GM23248 (cell line): ENCODE data around the gene LZIC. TPM values are rescaled to one million over a fixed set of nuclear protein-coding genes. Genes with fewer than 3 reads are reported as not detected.
A peak's percentile ranks its signal among the peaks of the same experiment; 100 is the strongest.

Experiments used
- DNase-seq: peaks from one replicate; pipeline ENCODE4 v3.0.0-alpha.2; 2015
- H2AFZ ChIP-seq: fragments of 200-600 bp; sonication (generic); 2 replicates; pipeline ENCODE4 v1.6.1; 2016; ENCODE audit warnings: antibody characterized with exemption
- H3F3A ChIP-seq: fragments of 200-600 bp; sonication (generic); 2 replicates; pipeline ENCODE4 v1.6.1; 2016; ENCODE audit warnings: mild to moderate bottlenecking, antibody characterized with exemption, mixed run types; ENCODE audit not compliant: insufficient read depth
- H3K27ac ChIP-seq: fragments of 200-600 bp; sonication (generic); 2 replicates; pipeline ENCODE4 v1.5.1; 2016; ENCODE audit warnings: mild to moderate bottlenecking
- H3K27me3 ChIP-seq: fragments of 200-600 bp; sonication (generic); replicated peaks from 2 replicates; pipeline ENCODE4 v1.6.1; 2016; ENCODE audit warnings: mild to moderate bottlenecking; ENCODE audit not compliant: insufficient read depth
- H3K36me3 ChIP-seq: fragments of 200-600 bp; sonication (generic); 2 replicates; pipeline ENCODE4 v1.6.1; 2016; ENCODE audit warnings: low read depth, mild to moderate bottlenecking
- H3K4me1 ChIP-seq: fragments of 200-600 bp; sonication (generic); 2 replicates; pipeline ENCODE4 v1.6.1; 2016; ENCODE audit warnings: mild to moderate bottlenecking; ENCODE audit not compliant: insufficient read depth
- H3K4me2 ChIP-seq: fragments of 200-600 bp; sonication (generic); one replicate; pipeline ENCODE4 v1.6.1; 2016; ENCODE audit warnings: mild to moderate bottlenecking; ENCODE audit not compliant: unreplicated experiment
- H3K4me3 ChIP-seq: fragments of 200-600 bp; sonication (generic); 2 replicates; pipeline ENCODE4 v1.5.1; 2016; ENCODE audit warnings: mild to moderate bottlenecking
- H3K79me2 ChIP-seq: fragments of 200-600 bp; sonication (generic); 2 replicates; pipeline ENCODE4 v1.6.1; 2016; ENCODE audit warnings: mild to moderate bottlenecking; ENCODE audit not compliant: insufficient read depth
- H3K9ac ChIP-seq: fragments of 200-600 bp; sonication (generic); 2 replicates; pipeline ENCODE4 v1.6.1; 2016; ENCODE audit warnings: mild to moderate bottlenecking
- H3K9me2 ChIP-seq: fragments of 200-600 bp; sonication (generic); 2 replicates; pipeline ENCODE4 v1.6.1; 2016; ENCODE audit warnings: mixed run types, mild to moderate bottlenecking, moderate library complexity; ENCODE audit not compliant: insufficient read depth
- H3K9me3 ChIP-seq: fragments of 200-600 bp; sonication (generic); one replicate; pipeline ENCODE4 v1.6.1; 2017; ENCODE audit warnings: low read depth
- H4K20me1 ChIP-seq: fragments of 200-600 bp; sonication (generic); 2 replicates; pipeline ENCODE4 v1.6.0; 2016; ENCODE audit not compliant: insufficient read depth
- EZH2 ChIP-seq: fragments of 200-600 bp; sonication (generic); IDR thresholded peaks from 2 replicates; pipeline ENCODE4 v1.6.1; 2018; ENCODE audit warnings: antibody characterized with exemption, mild to moderate bottlenecking; ENCODE audit not compliant: insufficient read depth, poor library complexity, severe bottlenecking
- EZH2phosphoT487 ChIP-seq: fragments of 200-600 bp; sonication (generic); IDR thresholded peaks from 2 replicates; pipeline ENCODE4 v1.6.1; 2018; ENCODE audit warnings: antibody characterized with exemption, moderate library complexity, mild to moderate bottlenecking, low read depth; ENCODE audit not compliant: insufficient read depth
- WGBS, 2 experiments: methylation state at CpG; one replicate each; pipeline ENCODE4 v1.1.6; 2015 to 2017; ENCODE audit warnings: low lambda C conversion rate in 2 of 2, low coverage in 1 of 2; ENCODE audit errors: missing lambda C conversion rate in 2 of 2; 5-methylcytosine and 5-hydroxymethylcytosine counted together
- in situ Hi-C: fragments of 300-500 bp; cut with MboI; formaldehyde crosslinking; loops from 2 replicates; pipeline ENCODE4 v1.15.0; 2020
- microRNA-seq: library from miRNA; unstranded; fragments of <30 nt; microRNA quantifications from one replicate; pipeline ENCODE4, GENCODE V29; 2016; ENCODE audit warnings: borderline number of aligned reads
- polyA plus RNA-seq: library from polyadenylated mRNA; unstranded; fragments of >200 nt; fragmentation: Nextera tagmentation; extraction: Ambion mirVana; gene quantifications from 2 replicates; pipeline ENCODE4 v1.2.1, GENCODE V29; 2016
- small RNA-seq: library from RNA; depleted of rRNA; stranded (forward); fragments of <200 nt; gene quantifications from one replicate; pipeline ENCODE3, GENCODE V24; 2014; ENCODE audit warnings: low read depth, low replicate concordance
- total RNA-seq: library from RNA; depleted of rRNA; stranded (reverse); fragments of >200 nt; shearing (Covaris generic); gene quantifications from 2 replicates; pipeline ENCODE4 v1.2.3, GENCODE V29; 2014; rRNA removed

Gene LZIC
- total and polyA plus RNA-seq, 2 experiments from 2014 or later: 24.0 to 26.0 TPM

DNA sequence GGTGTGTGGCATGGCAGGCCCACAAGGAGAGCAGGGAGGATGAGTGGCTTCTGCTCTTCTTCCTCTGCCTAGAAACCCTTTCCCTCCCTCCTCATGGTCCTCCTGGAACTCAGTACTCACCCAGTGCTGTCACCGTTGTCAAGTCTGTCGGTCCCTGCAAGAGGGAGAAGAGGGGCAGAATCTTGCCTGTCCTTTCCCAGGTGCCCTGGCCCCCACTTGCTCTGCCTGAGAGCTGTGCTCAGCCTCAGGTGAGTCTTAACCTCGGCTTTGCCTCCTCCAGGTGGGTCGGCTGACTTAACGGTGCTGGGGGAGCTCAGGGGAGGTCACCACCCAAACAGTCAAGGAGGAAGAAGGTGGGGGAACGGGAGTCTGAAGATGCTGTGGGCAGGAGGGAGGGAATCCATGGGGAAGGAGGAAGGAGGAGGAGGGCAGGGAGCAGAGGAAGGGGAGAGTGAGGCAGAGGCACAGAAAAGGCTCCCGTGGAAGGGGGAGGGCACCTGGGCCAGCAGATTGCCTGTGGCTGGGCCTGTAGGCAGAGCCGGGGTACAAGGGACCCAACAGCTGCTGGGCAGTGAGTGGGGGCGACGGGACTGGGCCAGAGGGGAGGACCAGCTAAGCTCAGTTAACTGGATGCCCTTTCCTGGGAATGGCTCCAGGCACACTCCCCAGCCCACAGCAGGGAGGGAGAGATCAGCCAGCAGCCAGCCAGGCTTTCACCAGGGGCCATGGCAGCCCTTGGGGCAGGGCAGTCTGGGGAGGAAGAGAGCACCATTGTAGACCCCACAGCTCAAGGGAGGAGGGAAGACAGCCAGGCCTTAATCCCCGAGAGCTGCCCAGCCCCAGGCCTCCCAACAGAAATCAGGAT is 59.4 kb downstream of the LZIC start:
- H3K79me2 ChIP-seq: no peaks in the 10 kb centered on the region
- in situ Hi-C loops: no loop called here
- no peak overlapping the region for H3K4me3 ChIP-seq
- H3K36me3 ChIP-seq: no peaks in the 10 kb centered on the region
- no peak overlapping the region for H3K27ac ChIP-seq
- no peak overlapping the region for H2AFZ ChIP-seq
- no peaks in the 10 kb centered on the region for H3K9me2 ChIP-seq
- peaks cover 7% of the 10 kb centered on the region for H3F3A ChIP-seq
- no peaks in the 10 kb centered on the region for H3K27me3 ChIP-seq
- no peak for DNase-seq
- WGBS, 2 experiments: 90 to 93% methylated on average over 8 to 11 of the region's 11 CpGs
- no peaks in the 10 kb centered on the region for H4K20me1 ChIP-seq
- H3K4me2 ChIP-seq: no peak overlapping the region
- H3K9me3 ChIP-seq: no peaks in the 10 kb centered on the region
- TF ChIP-seq EZH2: no peak
- TF ChIP-seq EZH2phosphoT487: no peak
- H3K4me1 ChIP-seq: peaks cover 9% of the 10 kb centered on the region
- no peak overlapping the region for H3K9ac ChIP-seq

DNA sequence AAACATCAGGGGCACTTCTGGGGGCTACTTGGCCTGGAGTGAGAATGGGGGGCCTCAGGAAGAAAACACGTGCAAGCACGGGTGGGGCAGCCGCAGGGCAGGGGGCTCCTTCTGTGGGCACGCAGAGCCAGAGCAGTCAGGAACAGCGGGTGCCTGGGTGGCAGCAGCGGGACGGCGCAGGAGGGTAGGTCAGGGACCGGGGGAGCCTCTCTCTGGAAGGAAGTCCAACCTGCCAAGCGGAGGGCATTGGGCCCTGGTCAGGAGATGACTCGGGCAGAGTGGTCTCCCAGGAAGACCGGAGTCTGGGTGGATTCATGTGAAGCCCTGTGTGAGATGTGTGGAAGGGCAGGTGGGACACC is 60.3 kb downstream of the LZIC start:
- H3K9ac ChIP-seq: no peak overlapping the region
- in situ Hi-C loops: no loop called here
- peaks cover 9% of the 10 kb centered on the region for H3K4me1 ChIP-seq
- no peaks in the 10 kb centered on the region for H3K27me3 ChIP-seq
- H3K4me2 ChIP-seq: no peak overlapping the region
- DNase-seq: no peak
- TF ChIP-seq EZH2 (no peak), EZH2phosphoT487 (no peak)
- H3K9me3 ChIP-seq: no peaks in the 10 kb centered on the region
- no peaks in the 10 kb centered on the region for H4K20me1 ChIP-seq
- no peaks in the 10 kb centered on the region for H3K36me3 ChIP-seq
- H3K9me2 ChIP-seq: no peaks in the 10 kb centered on the region
- no peak overlapping the region for H3K27ac ChIP-seq
- no peak overlapping the region for H3K4me3 ChIP-seq
- H2AFZ ChIP-seq: no peak overlapping the region
- H3K79me2 ChIP-seq: no peaks in the 10 kb centered on the region
- H3F3A ChIP-seq: peaks cover 7% of the 10 kb centered on the region
- 93 to 97% methylated on average over 12 of the region's 12 CpGs for WGBS, 2 experiments

GRCh38 chr1:9882296-9882944 is 60.8 kb downstream of the LZIC start:
- TF ChIP-seq EZH2phosphoT487: no peak
- no peak for TF ChIP-seq EZH2
- Histone ChIP-seq H3K4me2 (no peak overlapping the region), H3K4me1 (peaks cover 9% of the 10 kb centered on the region), H4K20me1 (no peaks in the 10 kb centered on the region), H3K27ac (no peak overlapping the region), H3K9ac (no peak overlapping the region), H3K4me3 (no peak overlapping the region), H3K36me3 (no peaks in the 10 kb centered on the region), H3K79me2 (no peaks in the 10 kb centered on the region), H3F3A (peaks cover 7% of the 10 kb centered on the region), H3K27me3 (no peaks in the 10 kb centered on the region), H2AFZ (no peak overlapping the region), H3K9me2 (no peaks in the 10 kb centered on the region), H3K9me3 (no peaks in the 10 kb centered on the region)
- 89 to 90% methylated on average over 12 of the region's 12 CpGs for WGBS, 2 experiments
- no peak for DNase-seq
- in situ Hi-C loops: no loop called here

DNA sequence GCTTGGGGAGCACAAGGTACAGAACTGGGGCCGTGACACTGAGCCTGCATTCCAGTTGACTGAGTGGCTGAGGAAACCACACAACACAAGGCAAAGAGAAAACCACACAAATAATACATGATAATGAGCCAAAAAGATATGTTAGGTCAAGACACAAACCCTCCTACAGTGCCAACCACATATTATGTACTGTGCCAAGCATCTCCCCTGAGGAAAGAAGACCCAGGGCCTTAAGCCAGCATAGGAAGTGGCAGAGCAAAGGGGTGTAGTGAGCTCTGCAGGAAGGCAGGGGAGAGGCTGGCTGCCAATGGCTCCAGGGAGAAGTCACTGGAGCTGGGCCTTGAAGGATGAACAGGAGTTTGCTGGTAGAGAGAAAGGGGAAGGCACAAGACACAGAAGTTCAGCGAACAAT is 61.3 kb downstream of the LZIC start:
- H3K9ac ChIP-seq: no peak overlapping the region
- no peak overlapping the region for H2AFZ ChIP-seq
- H3K9me3 ChIP-seq: no peaks in the 10 kb centered on the region
- no peaks in the 10 kb centered on the region for H3K9me2 ChIP-seq
- H3K27me3 ChIP-seq: no peaks in the 10 kb centered on the region
- H3K27ac ChIP-seq: no peak overlapping the region
- 45 to 53% methylated on average over 2 of the region's 2 CpGs for WGBS, 2 experiments
- TF ChIP-seq EZH2: no peak
- no peak for TF ChIP-seq EZH2phosphoT487
- no peaks in the 10 kb centered on the region for H4K20me1 ChIP-seq
- H3F3A ChIP-seq: peaks cover 7% of the 10 kb centered on the region
- peak; percentile 76 for DNase-seq
- no peak overlapping the region for H3K4me3 ChIP-seq
- H3K36me3 ChIP-seq: no peaks in the 10 kb centered on the region
- in situ Hi-C loops: no loop called here
- peak overlapping the region; percentile 12 for H3K4me2 ChIP-seq
- no peaks in the 10 kb centered on the region for H3K79me2 ChIP-seq
- peaks cover 9% of the 10 kb centered on the region for H3K4me1 ChIP-seq

Small RNA genes within 50 kb of the gene (microRNA-seq; reads per million reads assigned to microRNA genes)
- gene MIR5697: not detected

Small RNA genes within 50 kb of the gene (small RNA-seq; reads per million reads assigned to genes)
- not detected for gene MIR5697

Other genes starting within 250 kb of the LZIC start
- 67.8 and 72.6 TPM in 2 replicates for gene CLSTN1, start 119.4 kb downstream of the LZIC start, total RNA-seq
- gene CLSTN1, start 119.4 kb downstream of the LZIC start, polyA plus RNA-seq: 56.8 and 59.7 TPM in 2 replicates
- gene CTNNBIP1, start 33.1 kb downstream of the LZIC start, total RNA-seq: 12.5 and 31.0 TPM in 2 replicates
- gene CTNNBIP1, start 33.1 kb downstream of the LZIC start, polyA plus RNA-seq: 21.8 and 22.2 TPM in 2 replicates
- gene NMNAT1, start 84 bp upstream of the LZIC start, total RNA-seq: 12.5 and 15.2 TPM in 2 replicates
- gene NMNAT1, start 84 bp upstream of the LZIC start, polyA plus RNA-seq: 18.6 and 18.8 TPM in 2 replicates
- gene RBP7, start 53.8 kb upstream of the LZIC start, total RNA-seq: not detected in 2 replicates
- 0.33 TPM in 1 of 2 replicates, not detected in the other for gene RBP7, start 53.8 kb upstream of the LZIC start, polyA plus RNA-seq
- 27.6 and 29.3 TPM in 2 replicates for gene UBE4B, start 89.6 kb upstream of the LZIC start, total RNA-seq
- gene UBE4B, start 89.6 kb upstream of the LZIC start, polyA plus RNA-seq: 14.3 and 15.8 TPM in 2 replicates